Measurements from ENCODE around the gene RNLS.

- no peak for TF ChIP-seq ZNF473 (tag by site-specific recombination; IDR thresholded peaks at IDR 0.05)
- no peak for TF ChIP-seq CTCF (tag by site-specific recombination; IDR thresholded peaks at IDR 0.05)
- TF ChIP-seq ZNF510 (tag by site-specific recombination; IDR thresholded peaks at IDR 0.05; ENCODE audit: insufficient replicate concordance), result no peak
- TF ChIP-seq ZNF670 (tag by site-specific recombination; IDR thresholded peaks at IDR 0.05; ENCODE audit: low read depth), result no peak
- TF ChIP-seq ZNF121 (tag by site-specific recombination; IDR thresholded peaks at IDR 0.05), result no peak
- no peak for TF ChIP-seq REST (tag by site-specific recombination; IDR thresholded peaks at IDR 0.05)
- TF ChIP-seq ZBTB8A (tag by site-specific recombination; IDR thresholded peaks at IDR 0.05), result no peak
Observed at GRCh38 chr10:88372881-88373592, 210.1 kb downstream of the RNLS start.
